Central memory CD4-positive, alpha-beta T cell (primary cell): ENCODE data around the gene AFDN.

Source experiments
- DNase-seq: peaks from one replicate; pipeline ENCODE4 v3.0.0; 2022

The AFDN gene

DNA sequence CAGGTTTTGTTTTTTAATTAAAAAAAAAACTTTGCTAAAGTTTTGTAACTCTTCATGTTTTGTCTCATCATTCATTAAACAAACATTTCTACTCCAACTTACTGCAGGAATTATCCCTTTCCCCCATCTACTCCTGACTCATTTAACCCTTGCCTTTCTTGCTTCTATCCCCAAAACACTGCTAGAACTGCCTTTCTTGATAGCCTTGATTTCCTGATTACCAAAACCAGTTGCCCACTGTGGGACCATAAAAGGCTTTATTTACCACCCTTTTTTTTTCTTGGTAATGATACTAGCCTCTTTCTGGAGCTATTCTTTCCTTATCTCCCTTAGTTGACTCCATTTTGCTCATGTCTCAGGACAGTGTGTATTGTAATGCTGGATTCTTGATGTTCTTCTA, 15.3 kb downstream of the AFDN start:
- DNase-seq, result no peak

DNA sequence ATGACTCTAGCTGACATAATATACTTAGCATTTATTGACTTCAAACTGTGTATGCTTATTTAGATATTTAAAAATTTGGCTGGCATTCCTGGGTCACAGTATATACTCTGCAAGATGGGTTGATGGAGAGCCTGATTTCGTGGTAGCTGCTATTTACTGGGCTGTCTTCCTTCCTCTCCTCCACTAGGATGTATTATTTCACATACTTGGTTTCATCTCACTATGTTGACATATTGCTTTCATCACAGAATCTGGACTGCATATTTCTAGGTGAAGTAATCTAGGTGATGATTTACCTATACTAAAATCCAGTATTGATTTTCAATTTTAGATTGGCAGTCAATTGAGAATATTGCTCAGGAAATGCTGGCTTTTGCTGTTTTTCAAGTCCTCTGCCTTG, 15.7 kb downstream of the AFDN start:
- DNase-seq, result no peak

DNA sequence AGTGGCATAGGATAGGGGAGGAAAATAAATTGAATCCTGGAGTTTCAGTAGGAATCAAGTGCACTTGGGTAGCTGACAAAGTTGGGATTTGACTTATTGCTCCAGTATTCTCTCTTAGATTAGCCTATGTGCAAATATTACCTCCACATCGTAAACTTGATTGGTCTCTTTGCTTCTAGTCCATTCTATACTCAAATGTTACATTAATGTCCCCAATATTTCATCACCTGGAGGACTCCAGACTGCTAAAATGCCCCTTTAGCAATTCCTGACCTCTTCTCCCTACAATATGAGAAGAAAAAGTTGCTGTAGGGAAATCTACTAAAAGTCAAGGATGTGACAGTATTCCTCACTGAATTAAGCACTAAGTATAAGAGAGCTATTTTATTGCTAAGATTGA, 16.3 kb downstream of the AFDN start:
- no peak for DNase-seq

DNA sequence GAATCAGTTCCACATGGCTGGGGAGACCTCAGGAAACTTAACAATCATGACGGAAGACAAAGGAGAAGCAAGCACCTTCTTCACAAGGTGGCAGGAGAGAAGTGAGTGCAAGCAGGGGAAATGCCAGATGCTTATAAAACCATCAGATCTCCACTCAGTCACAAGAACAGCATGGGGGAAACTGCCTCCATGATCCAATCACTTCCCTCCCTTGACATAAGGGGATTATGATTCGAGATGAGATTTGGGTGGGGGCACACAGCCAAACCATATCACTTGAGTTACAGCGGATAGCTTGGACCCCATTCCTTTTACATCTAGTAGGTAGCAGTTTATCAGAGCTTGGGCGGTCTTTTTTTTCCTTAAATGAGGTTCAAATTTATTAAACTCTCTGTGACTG, 19.1 kb downstream of the AFDN start:
- no peak for DNase-seq

DNA sequence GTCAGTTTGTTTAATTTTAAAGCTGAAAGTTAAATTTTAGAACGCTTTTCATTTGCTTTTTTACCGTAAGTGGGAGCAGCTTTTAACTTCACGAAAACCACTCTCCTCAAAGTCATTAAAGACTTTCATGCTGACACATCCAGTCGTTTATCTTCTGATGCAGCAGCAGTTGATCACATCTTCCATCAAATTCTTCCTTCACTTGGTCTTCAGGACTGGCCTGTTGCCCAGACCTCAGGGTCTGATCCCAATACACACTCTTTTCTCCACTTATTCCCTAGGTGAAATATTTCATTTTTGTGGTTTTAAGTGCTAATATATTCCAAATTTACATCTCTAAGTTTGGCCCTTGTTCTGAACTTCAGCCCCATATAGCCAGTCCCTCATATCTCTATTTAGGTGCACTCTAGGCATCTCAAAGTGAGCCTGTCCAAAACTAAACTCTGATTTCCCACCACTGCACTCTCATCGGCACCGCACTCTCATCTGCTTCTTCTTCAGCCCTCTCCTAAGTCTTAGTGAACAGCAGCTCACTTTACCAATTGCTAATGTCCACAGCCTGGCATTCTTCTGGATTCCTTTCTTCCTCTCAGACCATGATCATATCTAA, 20.4 kb downstream of the AFDN start:
- DNase-seq, result no peak

DNA sequence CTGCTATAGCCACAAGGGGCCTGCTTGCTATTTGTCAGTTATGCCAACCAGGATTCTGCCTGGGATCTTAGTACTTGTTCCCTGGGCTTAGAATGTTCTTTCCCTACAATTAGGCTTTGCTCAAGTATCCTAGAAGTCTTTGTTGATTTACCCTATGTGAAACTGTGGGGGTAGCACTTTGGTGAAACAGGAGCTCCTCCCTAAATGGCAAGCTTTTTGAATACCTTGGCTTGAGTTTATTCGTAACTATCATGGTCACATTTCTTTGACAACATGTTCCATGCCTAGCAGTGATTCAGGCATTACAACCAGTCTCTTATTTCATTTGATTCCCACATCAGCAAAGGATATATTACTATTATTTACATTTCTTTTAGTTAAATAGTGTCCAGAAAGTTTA, 21.2 kb downstream of the AFDN start:
- no peak for DNase-seq

DNA sequence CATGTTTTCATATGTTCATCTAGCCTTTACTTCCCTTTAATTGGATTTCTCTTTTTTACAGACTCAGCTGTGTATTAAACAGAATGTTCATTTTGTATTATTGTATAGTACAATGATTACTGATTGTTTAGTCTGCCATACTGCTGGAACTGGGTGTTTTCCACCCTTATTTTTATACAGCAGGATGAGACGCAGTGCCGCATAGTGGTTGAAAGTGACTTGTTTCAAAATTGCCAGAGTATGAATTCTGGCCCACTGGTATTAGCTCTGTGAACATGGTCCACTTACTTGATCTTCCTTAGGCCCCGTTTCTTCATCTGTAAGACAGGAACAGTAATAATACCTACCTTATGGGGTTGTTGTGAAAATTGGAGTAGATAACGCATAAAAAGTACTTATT, 22.1 kb downstream of the AFDN start:
- DNase-seq, result no peak

DNA sequence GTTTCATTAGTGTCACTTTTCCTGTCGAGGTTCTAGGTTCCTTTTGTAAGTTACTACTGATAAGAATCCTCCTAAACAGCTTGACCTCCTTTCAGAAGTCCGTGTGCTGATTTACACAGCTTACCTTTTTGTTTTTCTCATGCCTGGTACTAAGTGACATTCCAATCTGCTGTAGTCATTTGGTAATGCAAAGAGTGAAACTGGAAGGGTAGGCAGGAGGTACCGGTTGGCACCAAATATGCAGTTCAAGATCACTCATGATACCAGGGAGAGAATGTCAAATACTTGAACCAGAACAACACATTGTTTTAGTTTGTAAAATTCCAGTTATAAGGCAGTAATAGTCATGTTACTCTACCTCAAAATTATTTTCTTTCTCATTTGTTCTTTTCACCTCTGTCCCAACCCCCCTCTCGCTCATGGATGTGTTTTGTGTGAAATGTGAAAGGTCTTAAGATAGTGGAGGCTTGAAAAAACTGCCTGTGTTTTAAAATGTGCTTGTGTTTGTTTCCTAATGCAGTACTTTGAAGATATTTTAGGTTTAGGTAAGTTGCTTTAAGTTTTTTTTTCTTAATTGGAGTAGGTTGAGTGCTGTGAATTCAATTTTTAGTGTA, 23.2 kb downstream of the AFDN start:
- no peak for DNase-seq

DNA sequence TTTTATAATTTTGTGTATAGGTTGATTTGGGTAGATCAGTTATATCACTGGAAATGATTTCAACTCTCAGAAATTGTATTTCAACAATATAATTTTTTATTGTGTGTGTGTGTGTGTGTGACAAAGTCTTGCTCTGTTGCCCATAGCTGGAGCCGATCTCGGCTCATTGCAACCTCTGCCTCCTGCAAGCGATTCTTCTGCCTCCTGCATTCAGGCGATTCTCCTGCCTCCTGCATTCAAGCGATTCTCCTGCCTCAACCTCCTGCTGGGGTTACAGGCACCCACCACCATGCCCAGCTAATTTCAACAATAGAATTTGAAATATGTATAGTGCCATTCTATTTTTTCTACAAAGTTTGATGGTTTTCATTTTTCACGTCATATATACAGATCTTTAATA, 24.1 kb downstream of the AFDN start:
- DNase-seq, result no peak

DNA sequence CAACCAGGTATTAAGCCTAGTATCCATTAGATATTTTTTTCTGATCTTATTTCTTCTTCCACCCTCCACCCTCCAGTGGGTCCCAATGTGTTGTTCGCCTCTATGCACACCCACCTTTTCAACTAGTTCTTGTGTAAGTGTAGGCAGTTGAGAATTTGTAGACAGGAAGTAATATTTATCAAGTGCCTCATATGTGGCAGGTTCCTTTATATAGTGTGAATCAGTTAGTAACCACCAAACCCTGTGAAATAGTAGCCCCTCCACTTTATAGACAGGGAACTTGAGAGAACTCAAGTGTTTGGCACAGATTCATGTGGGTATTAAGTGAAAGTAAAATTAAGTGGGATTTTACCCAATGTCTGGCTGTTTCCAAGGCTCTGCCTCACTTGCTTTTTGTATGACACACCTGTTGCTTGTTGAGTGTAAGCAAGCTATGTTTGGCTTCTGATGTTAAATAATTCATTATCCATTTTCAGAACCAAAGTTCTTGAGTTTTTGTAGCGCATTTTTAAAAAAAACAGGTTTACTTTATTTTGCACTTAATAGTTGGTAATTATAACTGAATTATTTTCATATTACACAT, 24.8 kb downstream of the AFDN start:
- DNase-seq, result no peak

DNA sequence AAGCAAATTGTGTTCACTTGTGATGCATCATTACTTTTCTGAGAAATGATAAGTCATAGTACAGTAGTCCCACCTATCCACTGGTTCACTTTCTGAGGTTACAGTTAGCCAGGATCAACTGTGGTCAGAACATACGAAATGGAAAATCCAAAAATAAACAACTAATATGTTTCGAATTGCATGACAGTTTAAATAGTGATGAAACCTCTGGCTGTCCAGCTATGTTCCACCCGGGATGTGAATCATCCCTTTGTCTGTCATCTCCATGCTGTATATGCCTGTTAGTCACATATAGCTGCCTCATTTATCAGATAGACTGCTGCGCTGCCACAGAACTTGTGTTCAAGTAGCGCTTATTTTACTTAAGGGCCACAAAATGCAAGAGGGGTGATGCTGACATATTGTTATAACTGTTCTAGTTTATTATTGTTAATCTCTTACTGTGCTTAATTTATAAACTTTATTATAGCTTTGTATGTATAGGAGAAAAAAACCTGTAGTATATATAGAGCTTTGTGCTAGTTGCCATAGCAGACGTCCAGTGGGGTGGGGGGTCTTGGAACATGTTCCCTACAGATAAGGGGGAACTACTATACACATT, 29.2 kb downstream of the AFDN start:
- no peak for DNase-seq

DNA sequence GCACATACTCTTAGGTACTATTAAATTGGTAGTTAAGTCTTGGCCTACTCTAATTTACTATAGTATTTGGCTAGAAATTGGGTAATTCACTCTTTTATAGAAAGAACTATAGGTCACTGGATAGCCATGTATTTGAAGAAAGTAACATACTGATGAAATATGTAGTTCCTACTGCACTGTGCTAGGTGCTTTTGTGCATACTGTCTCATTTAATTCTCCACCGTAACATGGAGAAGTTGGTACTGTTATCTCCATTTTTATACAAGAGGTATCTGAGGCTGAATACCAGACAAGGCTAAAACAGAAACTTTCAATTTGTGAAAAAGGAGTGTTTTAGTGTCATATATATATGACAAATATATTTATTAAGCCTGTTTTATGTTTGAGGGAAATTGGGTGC, 29.8 kb downstream of the AFDN start:
- DNase-seq, result no peak

DNA sequence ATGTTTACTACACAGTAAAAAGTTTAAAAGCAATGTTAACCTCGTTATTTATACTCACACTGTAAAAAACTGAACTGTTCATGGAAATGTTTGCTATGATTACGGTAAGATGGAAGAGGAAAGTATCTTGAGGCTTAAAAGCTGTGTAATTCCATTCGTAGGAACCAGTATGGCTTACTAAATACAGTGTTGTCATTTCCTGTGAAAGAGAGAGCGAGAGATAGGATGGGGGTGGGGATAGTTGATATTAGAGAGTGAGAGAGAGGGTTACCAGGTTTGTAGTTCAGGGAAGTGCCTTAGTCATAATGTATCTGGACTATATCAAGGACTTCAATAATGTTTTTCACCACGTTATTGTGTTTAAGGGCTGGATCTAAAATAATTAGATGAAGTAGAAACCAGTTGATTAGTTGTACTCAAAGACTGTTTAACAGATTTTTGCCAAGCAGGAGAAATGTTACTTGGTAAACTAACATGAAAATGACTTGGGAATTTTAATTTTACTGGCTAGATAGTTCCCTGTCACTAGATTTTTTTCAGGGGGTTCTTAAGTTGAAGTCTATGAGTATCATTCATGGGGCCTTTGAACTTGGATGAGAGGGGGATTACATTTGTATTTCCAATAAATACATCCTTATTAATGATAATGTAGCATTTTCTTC, 30.4 kb downstream of the AFDN start:
- no peak for DNase-seq

DNA sequence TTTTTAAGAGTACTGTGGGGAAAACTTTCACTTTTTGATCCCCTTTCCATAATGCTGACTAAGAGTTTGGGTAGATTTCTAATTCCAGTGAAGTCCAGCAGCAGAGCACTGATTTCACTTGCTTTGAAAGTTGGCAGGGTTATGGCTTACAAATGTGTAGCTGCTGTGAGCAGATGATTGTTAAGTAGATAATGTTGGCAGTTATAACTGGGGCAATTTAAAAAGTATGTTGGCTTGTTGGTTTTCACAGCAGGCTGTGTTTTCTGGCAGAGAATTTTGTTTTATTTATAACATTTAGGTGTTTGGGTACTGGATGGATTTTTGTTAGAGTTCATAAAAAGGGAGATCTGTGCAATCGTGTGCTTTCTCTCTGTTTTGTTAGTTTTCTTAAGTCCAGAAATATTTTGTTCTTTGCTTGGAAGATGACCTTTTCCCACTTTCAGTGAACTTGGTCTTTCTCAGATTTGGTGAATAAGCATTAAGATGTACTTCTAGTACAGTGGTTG, 31.4 kb downstream of the AFDN start:
- no peak for DNase-seq

DNA sequence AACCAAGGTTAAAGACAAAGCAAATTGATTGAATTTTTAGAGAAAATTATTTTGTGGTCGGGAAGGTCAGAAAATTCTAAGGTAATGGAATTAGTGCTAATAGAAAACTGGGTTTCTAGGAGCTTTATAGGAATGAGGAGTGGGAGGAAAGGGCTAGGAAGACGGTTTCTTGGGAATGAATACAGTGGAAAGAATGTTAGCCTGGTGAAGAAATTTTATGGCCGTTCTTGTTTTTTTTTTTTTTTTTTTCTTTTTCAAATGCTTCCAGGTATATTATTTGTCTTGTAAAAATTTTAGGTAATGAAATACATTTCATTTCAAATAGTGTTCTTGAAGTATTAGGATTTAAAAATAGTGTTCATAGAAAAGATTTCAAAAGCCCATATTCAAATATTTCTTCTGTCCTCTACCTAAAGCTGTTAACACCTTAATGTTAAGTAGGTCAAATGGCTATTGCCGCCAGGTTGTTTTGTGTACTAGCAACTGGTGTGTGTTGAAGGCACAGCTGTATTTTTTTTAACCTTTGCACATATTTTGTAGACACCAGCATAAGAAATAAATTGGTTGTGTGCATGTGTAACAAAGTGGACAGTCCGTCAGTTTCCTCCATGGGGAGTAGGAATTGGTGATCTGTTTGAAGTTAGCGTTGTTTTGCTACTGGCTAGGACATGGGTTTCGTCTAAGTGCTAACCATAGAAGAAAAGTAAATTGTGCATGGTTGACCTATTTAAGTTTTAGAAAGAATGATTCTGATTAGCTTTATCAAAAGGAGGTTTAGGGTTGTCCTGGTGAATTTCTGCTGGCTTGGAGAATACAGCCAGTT, 32.3 kb downstream of the AFDN start:
- DNase-seq, result no peak

DNA sequence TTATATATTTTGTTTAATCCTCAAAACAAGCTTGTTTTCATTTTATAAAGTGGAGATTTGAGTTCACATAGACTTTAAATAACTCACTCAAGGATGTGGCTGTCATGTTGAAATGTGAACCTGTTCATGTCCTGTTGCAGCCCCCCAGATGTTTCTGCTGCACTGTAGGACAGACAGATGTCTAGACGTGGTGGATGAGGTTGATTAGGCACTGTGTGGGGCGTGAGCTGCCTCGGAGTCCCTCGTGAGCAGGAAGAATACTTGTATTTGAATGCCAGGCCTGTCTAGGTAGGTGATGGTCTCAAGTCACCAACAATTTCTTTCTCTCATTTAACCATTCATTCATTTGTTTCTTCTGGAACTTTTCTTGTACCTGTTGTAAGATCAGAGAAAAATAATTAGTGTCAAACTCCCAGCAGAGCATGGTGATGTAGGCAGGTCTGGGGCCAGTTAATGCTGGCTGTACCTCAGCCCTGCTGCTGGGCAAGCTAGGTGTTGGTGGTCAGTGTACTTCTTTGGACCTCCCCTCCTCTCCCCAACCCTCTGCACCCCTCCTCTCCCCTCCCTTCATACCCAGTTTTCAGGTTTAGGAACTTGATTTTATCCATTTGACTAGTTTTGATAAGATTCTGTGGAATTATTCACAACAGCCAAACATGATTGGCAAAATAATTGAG, 34.0 kb downstream of the AFDN start:
- no peak for DNase-seq

DNA sequence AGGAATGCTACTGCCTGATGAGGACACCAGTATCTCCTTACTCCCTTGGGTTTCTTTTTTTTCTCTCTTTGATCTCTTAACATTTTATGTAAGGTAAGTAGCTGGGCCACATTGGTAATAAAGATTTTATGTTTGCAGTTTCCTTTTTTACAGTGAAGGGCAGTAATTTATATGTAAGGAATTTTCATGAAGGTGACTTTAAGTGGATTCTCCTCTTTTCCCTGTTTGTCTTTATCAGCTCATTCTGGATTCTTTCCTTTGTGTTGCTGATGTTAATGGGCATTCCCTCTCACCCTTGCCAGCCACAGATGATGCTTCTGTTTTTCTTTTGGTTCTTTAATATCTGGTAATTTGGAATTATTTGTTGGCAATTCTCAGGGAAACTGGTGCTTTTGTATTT, 34.7 kb downstream of the AFDN start:
- DNase-seq, result no peak

DNA sequence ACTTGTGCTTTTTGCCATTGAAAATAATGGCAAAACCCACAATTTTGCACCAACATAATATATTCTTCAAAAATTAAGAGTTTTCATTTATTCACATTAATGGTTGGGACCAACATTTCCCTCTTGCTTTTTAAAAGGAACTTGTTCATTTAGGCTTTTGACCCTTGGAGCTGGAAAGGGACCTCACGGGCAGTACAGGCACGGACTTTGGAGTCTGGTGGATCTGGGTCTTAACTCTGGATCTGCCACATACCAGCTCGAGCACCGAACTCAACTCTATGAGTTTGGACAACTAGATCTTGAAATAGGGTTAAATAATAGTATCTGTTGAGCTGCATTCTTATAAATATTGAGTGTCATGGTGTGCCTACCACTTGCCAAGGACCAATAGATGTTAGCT, 37.2 kb downstream of the AFDN start:
- no peak for DNase-seq

DNA sequence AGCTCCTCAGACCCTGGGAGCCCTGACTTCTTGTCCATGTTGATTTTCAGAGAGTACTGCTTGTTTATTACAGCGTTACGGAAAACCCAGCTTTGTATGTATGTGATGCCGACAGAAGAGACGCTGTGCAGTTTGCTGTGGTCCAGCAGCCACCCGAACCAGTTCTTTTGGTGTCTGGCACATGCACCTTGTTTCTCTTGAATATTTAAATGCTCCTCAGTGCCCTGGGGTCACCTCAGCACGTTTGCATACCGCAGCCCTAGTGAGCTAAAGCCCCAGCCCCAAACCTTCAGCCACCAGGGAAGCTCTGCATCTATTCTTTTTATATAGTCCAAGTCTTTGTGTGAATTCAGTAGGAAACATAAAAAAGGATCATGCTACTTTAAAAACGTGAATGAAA, 39.9 kb downstream of the AFDN start:
- no peak for DNase-seq

DNA sequence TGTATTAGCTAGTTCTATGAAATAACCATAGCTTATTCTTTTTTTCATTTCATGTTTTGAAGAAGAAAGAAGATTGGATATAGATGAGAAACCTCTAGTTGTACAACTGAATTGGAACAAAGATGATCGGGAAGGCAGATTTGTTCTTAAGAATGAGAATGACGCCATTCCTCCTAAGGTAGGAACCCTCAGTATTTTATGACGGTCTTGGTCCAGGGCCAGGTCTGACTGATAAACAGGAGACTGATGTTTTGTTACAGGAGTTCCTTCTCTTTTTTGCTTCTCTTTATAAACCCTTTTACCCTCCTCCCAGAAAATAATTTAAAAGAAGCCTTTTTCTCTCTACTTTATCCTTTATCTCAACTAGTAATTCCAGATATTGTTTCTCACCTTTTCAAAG, 43.6 kb downstream of the AFDN start:
- no peak for DNase-seq

DNA sequence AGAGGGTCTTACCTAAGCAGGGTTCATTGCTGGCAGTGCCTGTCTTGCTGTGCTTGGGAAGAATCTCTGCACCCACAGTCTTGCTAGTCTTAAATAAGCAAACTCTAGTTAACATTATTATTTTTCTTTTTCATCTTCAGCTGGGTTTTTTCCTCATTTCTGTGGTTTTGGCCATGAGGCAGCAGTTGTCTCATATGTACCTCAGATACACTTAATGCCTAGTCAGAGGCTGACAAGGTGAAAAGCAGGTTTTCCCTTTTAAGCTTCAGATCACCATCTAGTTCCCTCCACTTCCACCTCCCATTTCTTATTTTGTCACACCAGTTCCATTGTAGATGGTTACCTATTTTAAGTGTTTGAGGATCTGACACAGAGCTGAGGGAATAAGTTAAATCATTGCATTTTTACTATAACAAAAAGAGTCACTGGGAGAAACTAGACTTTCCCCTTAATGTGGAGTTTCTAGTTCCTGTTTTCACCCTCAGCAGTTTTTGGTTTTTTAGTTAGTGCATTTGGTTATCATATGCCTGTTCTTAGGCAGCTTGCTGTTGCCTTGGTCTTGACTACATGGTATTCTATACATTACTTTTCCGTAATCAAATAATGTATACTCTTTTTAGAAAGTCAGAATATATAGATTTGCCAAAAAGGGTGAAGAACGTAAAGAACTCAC, 46.0 kb downstream of the AFDN start:
- no peak for DNase-seq
